Measurements from ENCODE around the gene CEP57L1.
"Not testable (repeated sequence)": the region's sequence is repeated elsewhere in the genome, so short reads cannot be mapped to it uniquely, and the experiment has no call there.

CEP57L1 gene

GRCh38 chr6:109124219-109124618, 28.9 kb downstream of the CEP57L1 start:
- no peak for TF ChIP-seq CTCF (conservative IDR thresholded peaks at IDR 0.05; ENCODE audit: low read depth, low read length)
- no peak overlapping the region for H3K4me3 ChIP-seq (ENCODE audit: low read length)
- DNase-seq (ENCODE audit: low read depth): no peak

DNA sequence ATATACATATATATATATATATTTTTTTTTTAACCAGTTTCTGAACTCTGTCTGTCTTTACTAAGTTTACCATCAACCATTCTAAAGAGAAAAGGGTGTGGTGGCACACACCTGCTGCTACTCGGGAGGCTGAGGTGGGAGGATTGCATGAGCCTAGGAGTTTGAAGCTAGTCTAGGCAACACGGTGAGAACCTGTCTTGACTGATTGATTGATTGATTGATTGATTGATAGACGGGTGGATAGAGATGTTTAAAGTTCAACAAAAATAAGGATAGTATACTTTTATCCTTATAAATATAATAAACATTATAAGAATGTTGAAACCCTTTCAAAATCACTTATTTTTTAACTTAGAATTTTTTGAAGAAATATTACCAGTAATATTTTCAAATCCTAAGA, 30.2 kb downstream of the CEP57L1 start:
- TF ChIP-seq CTCF (conservative IDR thresholded peaks at IDR 0.05; ENCODE audit: low read depth, low read length): no peak
- H3K4me3 ChIP-seq (ENCODE audit: low read length): no peak overlapping the region
- DNase-seq (ENCODE audit: low read depth): no peak

GRCh38 chr6:109130065-109130464, 34.8 kb downstream of the CEP57L1 start:
- no peak for DNase-seq (ENCODE audit: low read depth)
- no peak for TF ChIP-seq CTCF (conservative IDR thresholded peaks at IDR 0.05; ENCODE audit: low read depth, low read length)
- no peak overlapping the region for H3K4me3 ChIP-seq (ENCODE audit: low read length)

GRCh38 chr6:109135600-109135999, 40.3 kb downstream of the CEP57L1 start:
- not testable (repeated sequence) for H3K4me3 ChIP-seq (ENCODE audit: low read length); DNase-seq (ENCODE audit: low read depth)

GRCh38 chr6:109136039-109136438, 40.7 kb downstream of the CEP57L1 start:
- DNase-seq (ENCODE audit: low read depth); H3K4me3 ChIP-seq (ENCODE audit: low read length): not testable (repeated sequence)

DNA sequence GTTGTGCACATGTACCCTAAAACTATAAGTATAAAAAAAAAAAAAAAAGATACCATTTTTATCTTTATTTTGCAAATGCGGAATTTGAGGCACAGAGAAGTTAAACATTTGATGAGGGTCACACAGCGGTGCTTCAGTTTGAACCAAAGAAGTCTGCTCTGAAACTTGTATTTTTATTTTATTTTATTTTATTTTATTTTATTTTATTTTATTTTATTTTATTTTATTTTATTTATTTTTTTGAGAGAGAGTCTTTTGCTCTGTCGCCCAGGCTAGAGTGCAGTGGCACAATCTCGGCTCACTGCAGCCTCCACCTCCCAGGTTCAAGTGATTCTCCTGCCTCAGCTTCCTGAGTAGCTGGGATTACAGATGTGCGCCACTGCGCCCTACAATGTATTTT, 41.2 kb downstream of the CEP57L1 start:
- not testable (repeated sequence) for H3K4me3 ChIP-seq (ENCODE audit: low read length); DNase-seq (ENCODE audit: low read depth)

DNA sequence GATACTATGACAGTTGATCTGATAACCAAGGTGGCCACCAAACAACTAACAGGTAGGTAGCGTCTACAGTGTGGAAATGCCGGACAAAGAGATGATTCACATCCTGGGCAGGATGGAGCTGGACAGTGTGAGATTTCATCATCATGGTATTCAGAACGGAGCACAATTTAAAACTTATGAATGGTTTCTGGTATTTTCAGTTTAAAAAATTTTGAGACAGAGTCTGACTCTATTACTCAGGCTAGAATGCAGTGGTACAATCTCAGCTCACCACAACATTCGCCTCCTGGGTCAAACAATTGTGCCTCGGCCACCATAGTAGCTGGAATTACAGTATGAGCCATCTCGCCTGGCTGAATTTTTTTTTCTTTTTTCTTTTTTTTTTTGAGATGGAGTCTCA, 43.8 kb downstream of the CEP57L1 start:
- no peak for DNase-seq (ENCODE audit: low read depth)
- TF ChIP-seq CTCF (conservative IDR thresholded peaks at IDR 0.05; ENCODE audit: low read depth, low read length): no peak

DNA sequence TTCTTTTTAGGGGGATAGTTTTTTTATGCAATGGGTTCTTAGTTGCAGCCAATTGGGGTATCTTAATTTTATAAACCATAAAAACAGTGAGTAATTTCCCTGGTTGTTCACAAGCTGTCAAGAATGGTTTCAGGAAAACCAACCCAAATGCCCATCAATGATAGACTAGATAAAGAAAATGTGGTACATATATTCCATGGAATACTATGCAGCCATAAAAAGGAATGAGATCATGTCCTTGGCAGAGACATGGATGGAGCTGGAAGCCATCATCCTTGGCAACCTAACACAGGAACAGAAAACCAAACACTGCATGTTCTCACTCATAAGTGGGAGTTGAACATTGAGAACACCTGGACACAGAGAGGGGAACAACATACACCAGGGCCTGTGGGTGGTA, 46.8 kb downstream of the CEP57L1 start:
- DNase-seq (ENCODE audit: low read depth); H3K4me3 ChIP-seq (ENCODE audit: low read length): not testable (repeated sequence)

More for the DNA sequence above, 43.8 kb downstream of the CEP57L1 start:
- no peak overlapping the region for H3K4me3 ChIP-seq (ENCODE audit: low read length)

GRCh38 chr6:109143191-109143590, 47.9 kb downstream of the CEP57L1 start:
- H3K4me3 ChIP-seq (ENCODE audit: low read length): no peak overlapping the region
- DNase-seq (ENCODE audit: low read depth): no peak
- TF ChIP-seq CTCF (conservative IDR thresholded peaks at IDR 0.05; ENCODE audit: low read depth, low read length): no peak

- H3K4me3 ChIP-seq (ENCODE audit: low read length); DNase-seq (ENCODE audit: low read depth): not testable (repeated sequence)
Measured at GRCh38 chr6:109148251-109148650, 52.9 kb downstream of the CEP57L1 start.

GRCh38 chr6:109148716-109149115, 53.4 kb downstream of the CEP57L1 start:
- not testable (repeated sequence) for DNase-seq (ENCODE audit: low read depth); H3K4me3 ChIP-seq (ENCODE audit: low read length)

All from retinal pigment epithelial cell (primary cell).